Renal cortex interstitium (tissue), 3 donors: Measurements from ENCODE around the gene ZNF519. TPM values are rescaled to one million over a fixed set of nuclear protein-coding genes. Genes with fewer than 3 reads are reported as not detected.

Source experiments
- polyA plus RNA-seq, 3 donors: library from polyadenylated mRNA; unstranded; fragments of 120-200 nt; gene quantifications; one replicate each; pipeline ENCODE4 v1.2.1, GENCODE V29; 2013; ENCODE audit not compliant: insufficient read length in 3 of 3

The ZNF519 gene
- polyA plus RNA-seq, 3 donors, result 10.7 to 14.7 (median 12.7) TPM

Other genes with a start within 250 kb of the ZNF519 start
- gene MC2R, start 216.9 kb downstream of the ZNF519 start, polyA plus RNA-seq, result not detected